DMS 273 treated with DMSO at 0.1 percent for 48 hours (cell line): ENCODE data around the gene PAXIP1.

Source experiments
- DNase-seq: peaks from one replicate; lab custom pipeline; 2025; lab: John Stamatoyannopoulos, UW

The PAXIP1 gene

DNA sequence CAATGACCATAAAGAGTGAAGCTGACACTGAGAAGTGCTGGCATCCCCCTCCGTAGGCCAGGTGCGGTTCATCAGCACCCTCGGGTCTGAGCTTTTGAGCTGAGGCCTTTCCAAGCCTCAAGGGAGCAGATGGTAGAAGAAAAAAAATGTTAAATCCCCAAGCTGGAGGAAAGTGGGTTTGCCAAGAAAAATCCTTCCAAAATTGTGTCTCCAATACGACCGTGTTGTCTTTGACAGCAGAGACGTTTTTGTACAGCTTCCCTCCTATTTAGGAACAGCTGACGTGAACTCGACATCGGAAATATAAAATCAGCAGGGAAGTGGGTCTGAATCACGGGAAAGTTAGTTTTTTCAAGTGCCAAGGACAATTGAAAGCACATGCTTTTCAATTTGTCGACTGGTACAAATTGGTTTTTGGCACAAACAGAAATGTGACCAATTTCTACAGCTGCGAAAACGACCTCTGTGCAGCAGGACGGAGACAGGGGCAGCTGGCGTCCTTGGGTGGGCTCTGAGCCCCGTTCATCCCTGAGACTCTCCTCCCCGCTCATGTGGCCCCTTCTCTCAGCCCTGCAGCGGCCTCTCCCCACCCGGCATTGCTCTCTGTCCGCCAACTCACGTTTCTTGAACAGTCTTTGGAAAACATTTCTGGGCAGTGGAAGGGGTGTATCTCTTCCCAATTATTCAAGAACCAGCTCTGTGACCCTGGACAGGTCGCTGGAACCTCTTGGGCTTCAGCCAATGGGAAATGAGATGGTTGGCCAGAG lies 89.9 kb downstream of the PAXIP1 start:
- DNase-seq = no peak

DNA sequence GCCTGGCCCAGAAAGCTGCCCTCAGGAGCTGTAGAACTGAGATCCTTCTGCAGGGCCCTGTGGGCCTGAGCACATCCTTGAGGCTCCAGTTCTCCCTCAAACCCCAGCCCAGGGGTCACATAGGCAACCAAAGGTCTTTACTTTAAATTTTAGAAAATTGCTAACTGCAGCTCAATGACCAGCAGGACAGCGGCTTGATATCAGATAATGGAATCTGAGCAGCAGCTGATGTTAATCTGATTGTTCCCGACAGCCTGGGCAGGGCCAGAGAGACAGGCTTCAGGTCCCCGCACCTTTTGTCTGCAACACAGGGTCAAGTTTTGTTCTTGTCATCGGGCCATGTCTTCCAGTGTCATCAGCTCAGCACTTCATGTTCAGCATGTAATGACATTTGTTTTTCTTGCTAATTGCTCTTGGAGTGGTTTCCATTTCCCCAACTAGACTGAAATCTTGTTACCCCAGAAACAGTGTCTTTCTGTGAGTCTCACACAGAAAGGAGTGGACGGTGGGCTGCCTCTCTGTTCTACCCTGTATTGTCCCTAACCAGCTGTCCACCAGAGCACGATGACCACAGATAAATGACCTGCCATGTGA lies 91.0 kb downstream of the PAXIP1 start:
- no peak for DNase-seq

DNA sequence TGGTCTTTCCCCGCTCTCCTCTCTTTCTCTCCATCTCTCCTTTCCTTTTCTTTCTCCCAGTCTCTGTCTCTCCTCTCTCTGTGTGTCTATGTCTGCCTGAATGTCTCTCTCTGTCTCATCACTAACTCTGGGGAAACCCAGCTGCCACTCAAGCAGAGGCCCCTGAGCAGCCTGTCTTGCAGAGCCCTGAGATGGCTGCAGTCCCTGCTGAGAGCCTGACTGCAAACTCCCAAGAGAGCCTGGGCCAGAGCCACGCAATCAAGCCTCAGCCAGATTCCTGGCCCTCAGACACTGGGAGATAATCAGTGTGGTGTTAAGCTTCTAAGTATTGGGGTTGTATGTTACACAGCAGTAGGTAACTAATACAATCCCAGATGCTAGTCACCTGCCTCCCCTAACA lies 91.5 kb downstream of the PAXIP1 start:
- no peak for DNase-seq

DNA sequence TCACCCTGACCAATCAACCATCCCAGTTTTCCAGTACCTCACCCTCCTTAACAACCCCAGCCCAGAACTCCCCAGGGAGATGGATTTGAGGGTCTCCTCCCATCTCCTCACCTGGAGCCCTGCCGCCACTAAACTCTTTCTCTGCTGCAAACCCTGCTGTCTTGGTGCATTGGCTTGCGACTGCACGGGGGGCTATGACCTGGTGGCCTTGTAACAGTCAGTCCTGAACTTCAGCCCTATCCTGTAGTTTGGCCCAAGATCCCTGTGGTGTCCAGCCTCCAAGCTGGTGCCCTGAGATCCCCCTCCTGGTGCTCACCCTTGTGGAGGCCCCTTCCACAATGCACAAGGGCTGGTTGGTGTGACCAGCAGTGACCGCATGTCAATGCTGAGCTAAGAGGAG lies 91.9 kb downstream of the PAXIP1 start:
- no peak for DNase-seq

DNA sequence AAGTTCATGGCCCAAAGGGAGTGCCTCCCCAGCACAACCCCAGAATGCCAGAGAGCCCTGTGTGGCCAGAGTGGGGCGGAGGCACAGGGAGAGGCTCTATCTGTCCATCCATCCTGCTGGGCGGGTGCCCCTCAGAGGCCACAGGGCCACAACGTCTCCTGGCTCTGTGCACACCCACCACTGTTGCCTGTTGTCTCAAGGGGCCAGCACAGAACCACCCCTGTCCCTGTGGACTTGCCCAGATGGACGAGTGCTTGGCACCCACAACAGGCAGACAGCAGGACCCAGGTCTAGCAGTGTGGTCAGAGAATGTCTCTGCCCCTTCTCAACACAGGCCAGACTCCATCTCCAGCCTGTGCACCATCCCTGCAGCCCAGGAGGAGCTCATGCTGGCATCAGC lies 92.8 kb downstream of the PAXIP1 start:
- DNase-seq = no peak

DNA sequence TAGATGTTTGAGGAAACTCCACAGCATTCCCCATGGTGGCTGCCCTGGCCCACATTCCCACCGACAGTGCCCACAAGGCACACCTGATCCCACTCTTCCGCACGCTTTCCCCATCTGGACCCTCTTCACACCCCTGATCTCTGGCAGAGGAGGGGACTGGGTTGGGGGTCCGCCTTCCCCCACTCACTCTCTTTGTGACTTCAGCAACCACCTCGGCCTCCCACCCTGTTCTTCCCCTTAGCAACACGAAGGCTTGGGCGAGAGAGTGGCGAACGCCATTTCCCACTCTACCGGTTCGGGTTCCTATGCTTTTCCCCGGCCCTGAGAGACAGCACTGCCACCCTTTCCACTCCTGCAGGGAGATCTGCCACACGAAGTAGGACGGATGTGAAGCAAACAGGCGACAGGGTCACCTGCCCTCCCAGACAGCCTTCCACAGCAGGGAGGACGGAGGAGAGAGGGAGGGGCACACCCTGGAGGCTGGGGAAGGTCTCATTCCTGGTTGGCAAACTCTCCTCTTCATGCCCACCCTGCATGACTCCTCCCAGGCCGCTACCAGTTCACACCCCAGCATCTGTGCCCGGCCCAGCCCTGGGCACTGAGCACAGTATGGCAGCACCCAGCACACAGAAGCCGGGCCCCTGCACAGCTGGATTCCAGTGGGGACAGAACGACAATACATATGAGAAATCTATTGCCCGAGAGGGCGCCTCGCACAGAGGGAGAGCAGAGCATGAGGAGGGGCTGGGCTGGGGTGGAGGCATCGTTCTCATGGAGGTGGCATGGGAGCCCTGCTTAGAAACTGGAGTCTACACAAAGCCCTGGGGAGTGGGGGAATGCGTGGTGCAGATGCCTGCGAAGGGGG lies 93.5 kb downstream of the PAXIP1 start:
- DNase-seq = no peak

DNA sequence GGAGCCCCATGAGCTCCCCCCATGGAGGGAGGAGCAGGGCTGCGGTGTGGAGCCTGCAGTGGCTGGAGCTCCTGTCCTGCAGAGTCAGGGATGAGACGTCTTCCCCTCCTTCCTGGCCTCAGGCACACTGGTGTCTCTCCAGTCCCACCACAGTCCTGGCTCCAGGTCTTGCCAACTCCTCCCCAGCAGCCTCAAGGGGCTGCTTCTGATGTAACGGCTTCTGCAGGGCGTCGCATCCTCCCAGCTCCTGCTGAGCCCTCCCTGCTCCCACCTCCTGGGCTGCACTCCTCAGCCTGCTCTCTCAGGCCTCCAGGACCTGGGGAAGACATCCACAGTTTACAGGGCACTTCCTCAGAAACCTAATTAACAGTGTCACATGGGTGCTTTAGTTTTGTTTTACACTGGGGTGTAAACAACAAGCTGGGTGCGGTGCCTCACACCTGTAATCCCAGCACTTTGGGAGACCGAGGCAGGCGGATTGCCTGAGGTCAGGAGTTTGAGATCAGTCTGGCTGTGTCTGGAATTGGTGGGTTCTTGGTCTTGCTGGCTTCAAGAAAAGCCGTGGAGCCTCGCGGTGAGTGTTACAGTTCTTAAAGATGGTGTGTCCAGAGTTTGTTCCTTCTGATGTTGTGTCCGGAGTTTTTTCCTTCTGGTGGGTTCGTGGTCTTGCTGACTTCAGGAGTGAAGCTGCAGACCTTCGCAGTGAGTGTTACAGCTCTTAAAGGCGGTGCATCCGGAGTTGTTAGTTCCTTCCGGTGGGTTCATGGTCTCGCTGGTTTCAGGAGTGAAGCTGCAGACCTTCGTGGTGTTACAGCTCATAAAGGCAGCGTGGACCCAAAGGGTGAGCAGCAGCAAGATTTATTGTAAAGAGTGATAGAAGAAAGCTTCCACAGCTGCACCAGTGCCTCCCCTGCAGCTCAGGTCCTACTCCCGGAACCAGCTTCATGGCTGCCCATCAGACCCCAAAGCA lies 95.0 kb downstream of the PAXIP1 start:
- DNase-seq = no peak

DNA sequence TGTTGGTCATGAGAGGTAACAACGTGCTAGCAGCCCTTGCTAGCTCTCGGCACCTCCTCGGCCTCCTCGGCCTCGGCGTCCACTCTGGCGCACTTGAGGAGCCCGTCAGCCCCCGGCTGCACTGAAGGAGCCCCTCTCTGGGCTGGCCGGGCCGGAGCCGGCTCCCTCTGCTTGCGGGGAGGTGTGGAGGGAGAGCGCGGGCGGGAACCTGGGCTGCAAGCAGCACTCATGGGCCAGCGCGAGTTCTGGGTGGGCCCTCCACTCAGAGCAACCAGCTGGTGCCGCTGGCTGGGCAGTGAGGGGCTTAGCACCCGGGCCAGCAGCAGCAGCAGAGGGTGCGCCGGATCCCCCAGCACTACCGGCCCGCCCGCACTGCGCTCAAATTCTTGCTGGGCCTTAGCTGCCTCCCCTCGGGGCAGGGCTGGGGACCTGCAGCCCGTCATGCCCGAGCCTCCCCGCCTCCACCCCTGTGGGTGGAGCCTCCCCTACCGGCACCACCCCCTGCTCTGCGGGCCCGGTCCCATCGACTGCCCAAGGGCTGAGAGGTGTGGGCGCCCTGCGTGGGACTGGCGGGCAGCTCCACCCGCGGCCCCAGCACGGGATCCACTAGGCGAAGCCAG lies 96.1 kb downstream of the PAXIP1 start:
- no peak for DNase-seq

DNA sequence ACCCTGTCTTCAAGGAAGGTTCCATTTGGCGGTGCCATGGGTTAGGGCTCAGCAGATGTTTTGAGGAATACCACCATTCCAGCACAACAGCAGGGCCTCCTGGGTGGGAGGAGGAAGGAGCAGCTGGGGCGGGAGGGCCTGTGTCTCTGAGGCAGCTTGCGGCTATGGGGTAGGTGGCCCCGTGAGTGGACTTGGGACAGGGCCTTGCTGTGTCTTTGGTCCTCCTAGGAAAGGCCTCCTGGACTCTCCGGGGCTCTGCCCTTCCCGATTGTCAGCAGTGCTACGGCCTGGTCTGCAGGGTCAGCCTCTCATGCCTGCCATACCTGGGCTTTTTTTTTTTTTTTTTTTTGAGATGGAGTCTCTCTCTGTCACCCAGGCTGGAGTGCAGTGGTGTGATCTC lies 96.7 kb downstream of the PAXIP1 start:
- DNase-seq = no peak

DNA sequence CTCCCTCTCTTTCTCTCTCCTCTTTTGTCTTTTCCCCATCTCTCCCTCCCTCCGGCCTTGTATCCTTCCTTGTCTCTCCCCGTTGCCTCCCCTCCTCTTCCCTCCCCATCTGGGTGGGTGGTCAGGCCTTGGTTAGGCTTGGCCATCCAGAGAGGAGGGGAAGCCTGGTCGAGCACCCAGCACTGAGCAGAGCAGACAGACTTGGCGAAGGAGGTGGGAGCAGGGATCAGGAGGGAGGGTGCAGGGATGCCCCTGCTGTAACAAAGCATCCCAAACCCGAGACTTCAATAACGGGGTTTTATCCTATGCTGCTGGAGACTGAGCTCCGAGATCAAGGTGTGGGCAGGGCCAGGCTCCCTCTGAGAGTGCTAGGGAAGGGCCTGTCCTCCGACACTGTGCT lies 97.3 kb downstream of the PAXIP1 start:
- no peak for DNase-seq

DNA sequence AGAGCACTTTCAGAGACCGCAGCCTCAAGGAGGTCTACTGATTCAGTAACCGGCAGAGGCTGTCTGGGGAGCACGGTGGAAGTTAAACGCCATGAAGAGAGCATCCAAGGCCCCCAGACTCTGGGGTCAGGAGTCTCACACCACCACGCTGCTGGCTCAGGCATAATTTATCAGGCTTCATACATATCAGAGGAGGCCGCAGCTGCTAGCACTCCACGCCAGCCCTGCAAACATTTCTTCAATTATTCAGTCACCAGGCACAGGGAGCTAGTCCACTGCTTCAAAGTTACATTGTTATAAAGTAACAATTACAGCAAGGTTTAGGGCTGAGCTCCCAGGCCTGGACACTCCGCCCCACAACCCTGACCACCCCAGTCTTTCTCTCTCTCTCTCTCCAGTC lies 97.8 kb downstream of the PAXIP1 start:
- DNase-seq = no peak

DNA sequence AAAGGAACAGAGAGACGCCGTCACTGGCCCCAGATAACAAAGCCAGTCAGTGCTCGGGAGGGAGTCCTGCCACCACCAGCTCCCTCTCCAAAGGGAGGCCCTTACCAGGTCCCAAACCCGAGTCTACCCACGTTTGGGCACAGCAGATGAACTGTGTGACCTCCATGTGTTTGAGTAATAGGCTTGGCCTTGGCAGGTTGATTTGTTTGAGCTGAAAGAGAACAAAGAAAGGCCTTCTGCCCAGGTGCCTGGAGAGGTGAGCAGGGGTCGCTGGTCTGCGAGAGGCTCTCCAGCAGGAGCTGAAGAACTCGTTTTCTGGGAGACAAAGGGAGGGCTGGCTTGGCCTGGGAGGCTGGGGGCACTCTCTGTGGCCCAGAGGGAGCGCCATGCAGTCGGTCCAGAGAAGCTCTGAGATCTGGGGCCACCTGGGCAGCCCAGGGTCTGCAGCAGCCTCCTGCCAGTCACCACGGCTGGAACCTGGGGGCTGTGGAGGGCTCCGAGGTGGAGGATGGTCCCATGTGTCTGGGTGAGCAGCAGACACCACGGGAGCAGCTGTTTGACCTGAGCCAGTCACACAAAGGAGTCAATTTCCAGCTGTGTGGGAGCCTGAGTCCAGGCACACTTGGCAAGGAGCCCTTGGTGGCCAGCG lies 99.7 kb downstream of the PAXIP1 start:
- no peak for DNase-seq

DNA sequence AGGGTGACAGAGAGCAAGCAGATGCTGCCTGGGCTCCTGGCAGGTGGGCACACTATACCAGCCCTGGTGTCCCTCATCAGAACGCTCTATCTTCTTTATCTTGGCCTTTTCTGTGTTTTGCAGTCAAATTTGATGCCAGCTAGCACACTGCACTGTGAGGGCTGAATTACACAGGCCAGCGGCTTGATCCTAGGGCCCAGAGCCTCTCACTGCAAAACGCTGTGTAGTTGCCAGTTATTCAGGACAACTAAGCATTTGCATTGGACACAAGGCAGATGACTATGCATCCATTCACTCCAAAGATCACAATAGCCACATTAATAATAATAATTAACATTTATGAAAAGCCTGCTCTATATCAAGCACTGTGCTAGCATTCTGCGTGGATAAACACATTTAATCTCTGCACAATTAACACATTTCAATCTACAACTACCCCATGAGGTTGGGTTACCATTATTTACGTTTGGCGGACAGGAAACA lies 100.3 kb downstream of the PAXIP1 start:
- no peak for DNase-seq

DNA sequence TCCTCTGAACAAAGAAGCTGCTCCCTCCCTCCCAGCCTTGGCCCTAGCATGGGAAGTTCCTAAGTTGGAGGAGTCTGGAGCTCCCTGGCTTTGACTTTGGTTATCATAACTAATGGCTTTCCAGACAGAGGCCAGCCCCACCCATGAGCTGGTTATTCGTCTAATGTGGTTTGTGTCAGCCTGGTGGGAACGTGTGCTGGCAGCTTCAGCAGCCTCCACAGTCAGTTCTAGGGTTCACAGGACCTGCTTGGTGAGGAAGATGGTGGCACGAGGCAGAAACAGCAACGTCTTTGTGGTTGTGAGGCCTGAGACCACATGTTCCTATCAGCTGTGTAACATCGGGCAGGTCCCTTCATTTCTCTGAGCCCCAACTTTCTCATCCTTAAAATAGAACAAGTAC lies 103.1 kb downstream of the PAXIP1 start:
- no peak for DNase-seq

DNA sequence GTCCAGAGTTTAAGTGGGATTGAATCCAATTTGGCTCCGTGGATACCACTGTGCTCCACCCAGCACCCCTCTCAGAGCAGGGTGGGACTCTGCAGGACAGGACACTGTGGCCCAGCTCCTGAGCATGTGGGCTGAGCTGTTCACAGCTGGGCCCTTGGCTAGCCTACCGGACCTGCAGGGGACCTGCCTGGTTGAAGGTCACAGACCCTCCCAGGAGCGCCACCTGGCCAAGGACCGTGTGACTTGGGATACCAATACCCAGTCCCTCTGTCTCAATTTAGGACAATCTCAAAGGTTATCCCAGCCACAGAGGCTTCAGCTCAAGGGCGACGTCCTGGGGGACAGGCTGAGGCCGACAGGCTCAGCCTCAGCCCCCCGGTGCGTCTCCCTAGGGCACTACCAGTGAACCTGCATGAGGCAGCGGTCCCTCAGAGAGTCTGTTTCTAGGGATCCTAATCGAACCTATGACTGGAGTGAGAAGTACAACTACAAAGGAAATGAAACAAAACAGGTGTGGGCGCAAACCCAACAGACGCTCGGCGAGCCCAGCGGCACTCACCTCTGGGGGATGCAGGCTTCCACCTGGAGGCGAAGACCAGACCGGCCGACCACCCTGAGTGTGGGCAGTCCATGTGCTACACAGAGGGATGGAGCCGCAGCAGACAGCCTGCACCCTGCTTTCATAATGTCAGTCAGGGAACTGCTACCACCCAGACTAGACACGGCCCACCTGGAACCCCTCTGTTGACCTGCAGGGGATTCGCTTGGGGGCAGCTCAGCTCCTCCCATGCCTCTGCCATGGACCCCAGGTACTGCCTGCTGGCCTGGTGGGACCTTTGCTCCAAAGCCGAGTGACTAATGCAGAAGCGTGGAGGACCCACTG lies 103.7 kb downstream of the PAXIP1 start:
- DNase-seq = no peak

DNA sequence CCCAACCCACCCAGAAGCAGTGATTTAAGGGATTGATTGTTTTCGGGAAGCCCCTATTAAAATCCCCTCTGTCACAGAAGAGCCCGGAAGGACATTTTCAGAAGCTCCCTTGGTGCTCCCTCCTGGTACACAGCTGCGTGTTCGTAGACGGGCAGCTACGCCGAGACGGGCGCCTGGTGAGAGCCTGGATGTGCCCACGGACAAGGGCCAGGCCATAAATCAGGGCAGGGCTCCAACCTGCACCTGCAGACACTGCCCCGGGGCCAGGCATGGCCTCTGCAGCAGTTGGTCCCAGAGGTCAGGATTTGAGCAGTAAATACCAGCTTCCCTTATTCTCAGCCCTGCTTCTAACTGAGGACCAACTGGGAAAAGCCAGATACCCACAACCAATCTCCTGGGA lies 106.8 kb downstream of the PAXIP1 start:
- DNase-seq = no peak
